Measurements from ENCODE around the gene DIP2C.

The DIP2C gene

GRCh38 chr10:420154-421121 is 269.0 kb downstream of the DIP2C start:
- no peak for TF ChIP-seq EZH2 (IDR thresholded peaks at IDR 0.05; ENCODE audit: borderline replicate concordance, low read depth, low read length, severe bottlenecking)
- TF ChIP-seq, protein P1, sequence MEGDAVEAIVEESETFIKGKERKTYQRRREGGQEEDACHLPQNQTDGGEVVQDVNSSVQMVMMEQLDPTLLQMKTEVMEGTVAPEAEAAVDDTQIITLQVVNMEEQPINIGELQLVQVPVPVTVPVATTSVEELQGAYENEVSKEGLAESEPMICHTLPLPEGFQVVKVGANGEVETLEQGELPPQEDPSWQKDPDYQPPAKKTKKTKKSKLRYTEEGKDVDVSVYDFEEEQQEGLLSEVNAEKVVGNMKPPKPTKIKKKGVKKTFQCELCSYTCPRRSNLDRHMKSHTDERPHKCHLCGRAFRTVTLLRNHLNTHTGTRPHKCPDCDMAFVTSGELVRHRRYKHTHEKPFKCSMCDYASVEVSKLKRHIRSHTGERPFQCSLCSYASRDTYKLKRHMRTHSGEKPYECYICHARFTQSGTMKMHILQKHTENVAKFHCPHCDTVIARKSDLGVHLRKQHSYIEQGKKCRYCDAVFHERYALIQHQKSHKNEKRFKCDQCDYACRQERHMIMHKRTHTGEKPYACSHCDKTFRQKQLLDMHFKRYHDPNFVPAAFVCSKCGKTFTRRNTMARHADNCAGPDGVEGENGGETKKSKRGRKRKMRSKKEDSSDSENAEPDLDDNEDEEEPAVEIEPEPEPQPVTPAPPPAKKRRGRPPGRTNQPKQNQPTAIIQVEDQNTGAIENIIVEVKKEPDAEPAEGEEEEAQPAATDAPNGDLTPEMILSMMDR (IDR thresholded peaks at IDR 0.05; ENCODE audit: borderline replicate concordance, extremely low read depth, low read length, poor library complexity, severe bottlenecking): no peak
- H3K4me3 ChIP-seq (ENCODE audit: low read depth in 1 of 2, low read length in 2 of 2): no peak overlapping the region
- no peaks in the 10 kb centered on the region for H3K27me3 ChIP-seq (ENCODE audit: insufficient read depth, low read length, poor library complexity)
- DNase-seq: no peak
- no peaks in the 10 kb centered on the region for H4K20me1 ChIP-seq (ENCODE audit: insufficient read depth, low read length)
- H3K79me2 ChIP-seq (ENCODE audit: insufficient read depth, low read length): no peaks in the 10 kb centered on the region
- no peak overlapping the region for H3K9ac ChIP-seq (ENCODE audit: low read depth, low read length)
- H3K27ac ChIP-seq (ENCODE audit: low read length): no peak overlapping the region
- H3K36me3 ChIP-seq (ENCODE audit: insufficient read depth, low read length): no peaks in the 10 kb centered on the region
- no peak overlapping the region for H3K4me2 ChIP-seq (ENCODE audit: insufficient read depth, low read length)
- H2AFZ ChIP-seq (ENCODE audit: low read depth, low read length): no peak overlapping the region
- peaks cover 7% of the 10 kb centered on the region for H3K4me1 ChIP-seq (ENCODE audit: insufficient read depth, low read length)
- H3K9me3 ChIP-seq (ENCODE audit: insufficient read depth, low read length, severe bottlenecking): no peaks in the 10 kb centered on the region
- ATAC-seq (ENCODE audit: insufficient read depth, low read depth): no peak

DNA sequence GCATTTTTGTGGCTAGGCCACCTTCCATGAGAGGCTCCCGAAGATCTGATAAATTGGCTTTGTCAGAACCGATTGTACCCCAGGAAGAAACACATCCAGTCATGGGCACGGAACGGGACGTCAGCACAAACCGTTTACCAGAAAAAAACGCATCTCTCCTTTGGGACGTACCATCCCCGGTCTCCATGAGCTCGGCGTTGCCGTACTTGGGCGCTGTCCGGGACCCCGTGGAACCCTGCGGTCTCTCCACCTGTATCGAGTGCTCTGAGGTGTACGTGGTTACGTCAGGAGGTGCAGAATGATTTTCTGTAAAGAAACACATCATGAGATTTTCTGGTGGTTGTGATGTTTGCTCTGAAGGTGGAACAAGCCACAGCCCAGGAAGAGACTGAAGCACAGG is 270.6 kb downstream of the DIP2C start:
- Histone ChIP-seq H3K27ac (ENCODE audit: low read length) (no peak overlapping the region), H4K20me1 (ENCODE audit: insufficient read depth, low read length) (no peaks in the 10 kb centered on the region), H2AFZ (ENCODE audit: low read depth, low read length) (no peak overlapping the region), H3K4me3 (ENCODE audit: low read depth in 1 of 2, low read length in 2 of 2) (no peak overlapping the region), H3K4me1 (ENCODE audit: insufficient read depth, low read length) (peaks cover 7% of the 10 kb centered on the region), H3K79me2 (ENCODE audit: insufficient read depth, low read length) (no peaks in the 10 kb centered on the region), H3K27me3 (ENCODE audit: insufficient read depth, low read length, poor library complexity) (peaks cover 4% of the 10 kb centered on the region), H3K9me3 (ENCODE audit: insufficient read depth, low read length, severe bottlenecking) (no peaks in the 10 kb centered on the region), H3K9ac (ENCODE audit: low read depth, low read length) (no peak overlapping the region), H3K36me3 (ENCODE audit: insufficient read depth, low read length) (no peaks in the 10 kb centered on the region), H3K4me2 (ENCODE audit: insufficient read depth, low read length) (no peak overlapping the region)
- TF ChIP-seq EZH2 (IDR thresholded peaks at IDR 0.05; ENCODE audit: borderline replicate concordance, low read depth, low read length, severe bottlenecking): no peak
- TF ChIP-seq, protein P1 (IDR thresholded peaks at IDR 0.05; ENCODE audit: borderline replicate concordance, extremely low read depth, low read length, poor library complexity, severe bottlenecking): no peak
- ATAC-seq (ENCODE audit: insufficient read depth, low read depth): no peak
- no peak for DNase-seq

DNA sequence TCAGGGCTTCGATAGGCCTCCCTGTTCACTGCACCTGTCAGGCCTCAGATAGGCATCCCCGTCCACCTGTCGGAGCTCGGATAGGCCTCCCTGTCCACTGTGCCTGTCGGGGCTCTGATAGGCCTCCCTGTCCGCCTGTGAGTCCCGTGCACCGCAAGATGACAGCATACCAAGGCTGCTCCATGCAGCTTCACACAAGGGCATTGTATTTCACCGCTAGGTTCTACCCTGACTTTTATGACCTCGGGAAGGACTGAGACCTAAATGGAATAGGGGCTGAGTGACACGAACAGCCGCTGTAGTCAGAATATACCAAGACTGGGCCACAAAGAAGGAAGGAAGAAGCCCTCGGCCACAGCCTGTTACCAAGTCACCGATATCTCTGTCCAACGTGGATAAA is 271.2 kb downstream of the DIP2C start:
- TF ChIP-seq, protein P1 (IDR thresholded peaks at IDR 0.05; ENCODE audit: borderline replicate concordance, extremely low read depth, low read length, poor library complexity, severe bottlenecking): no peak
- TF ChIP-seq EZH2 (IDR thresholded peaks at IDR 0.05; ENCODE audit: borderline replicate concordance, low read depth, low read length, severe bottlenecking): no peak
- no peaks in the 10 kb centered on the region for H3K9me3 ChIP-seq (ENCODE audit: insufficient read depth, low read length, severe bottlenecking)
- H3K27ac ChIP-seq (ENCODE audit: low read length): no peak overlapping the region
- H3K9ac ChIP-seq (ENCODE audit: low read depth, low read length): no peak overlapping the region
- H3K36me3 ChIP-seq (ENCODE audit: insufficient read depth, low read length): no peaks in the 10 kb centered on the region
- peaks cover 7% of the 10 kb centered on the region for H3K4me1 ChIP-seq (ENCODE audit: insufficient read depth, low read length)
- no peak overlapping the region for H2AFZ ChIP-seq (ENCODE audit: low read depth, low read length)
- ATAC-seq (ENCODE audit: insufficient read depth, low read depth) (no peak), DNase-seq (no peak)
- no peaks in the 10 kb centered on the region for H4K20me1 ChIP-seq (ENCODE audit: insufficient read depth, low read length)
- no peak overlapping the region for H3K4me2 ChIP-seq (ENCODE audit: insufficient read depth, low read length)
- peaks cover 4% of the 10 kb centered on the region for H3K27me3 ChIP-seq (ENCODE audit: insufficient read depth, low read length, poor library complexity)
- no peak overlapping the region for H3K4me3 ChIP-seq (ENCODE audit: low read depth in 1 of 2, low read length in 2 of 2)
- no peaks in the 10 kb centered on the region for H3K79me2 ChIP-seq (ENCODE audit: insufficient read depth, low read length)

All from DND-41 (cell line).